ENCODE measurements around the gene SLC12A7. TPM values are rescaled to one million over a fixed set of nuclear protein-coding genes. Genes with fewer than 3 reads are reported as not detected.

The SLC12A7 gene
- total RNA-seq, 2 donors from 2014 or later, result 58.9 to 61.6 TPM

GRCh38 chr5:1125030-1125357, 13.1 kb upstream of the SLC12A7 start:
- H3K27ac ChIP-seq (ENCODE audit: low read depth, low read length), result no peak overlapping the region
- peaks cover 8% of the 10 kb centered on the region for H3K4me1 ChIP-seq (ENCODE audit: control insufficient read depth, insufficient read depth, low read length)
- Mint-ChIP-seq H3K4me3 (no peak overlapping the region), H3K27me3 (ENCODE audit: insufficient read depth) (peaks cover 2% of the 10 kb centered on the region), H3K9me3 (peaks cover 12% of the 10 kb centered on the region), H3K36me3 (ENCODE audit: low read depth) (no peaks in the 10 kb centered on the region), H3K4me1 (peaks cover 23% of the 10 kb centered on the region), H3K27ac (no peak overlapping the region)
- no peak overlapping the region for H3K4me3 ChIP-seq (ENCODE audit: low read length)
- no peaks in the 10 kb centered on the region for H3K9me3 ChIP-seq (ENCODE audit: control insufficient read depth, low read length)
- DNase-seq, result no peak
- WGBS, 2 experiments (ENCODE audit: insufficient coverage in 1 of 2, insufficient read length in 1 of 2), result 88% methylated on average over 6 of the region's 6 CpGs; no CpG with 5 or more reads in 1 of the 2 experiments
- no peaks in the 10 kb centered on the region for H3K36me3 ChIP-seq (ENCODE audit: control insufficient read depth, insufficient read depth, low read length)
- H3K27me3 ChIP-seq (ENCODE audit: control insufficient read depth, insufficient read depth, low read length, poor library complexity, severe bottlenecking), result no peaks in the 10 kb centered on the region
- no peak overlapping the region for H3K9ac ChIP-seq (ENCODE audit: extremely low read depth, low read length, poor library complexity, severe bottlenecking)
- no peak for TF ChIP-seq CTCF (conservative IDR thresholded peaks at IDR 0.05)

GRCh38 chr5:1124205-1125029, 12.6 kb upstream of the SLC12A7 start:
- no peaks in the 10 kb centered on the region for H3K27me3 ChIP-seq (ENCODE audit: control insufficient read depth, insufficient read depth, low read length, poor library complexity, severe bottlenecking)
- H3K27ac Mint-ChIP-seq, result no peak overlapping the region
- H3K4me1 ChIP-seq (ENCODE audit: control insufficient read depth, insufficient read depth, low read length), result peaks cover 8% of the 10 kb centered on the region
- H3K9me3 ChIP-seq (ENCODE audit: control insufficient read depth, low read length), result no peaks in the 10 kb centered on the region
- H3K36me3 ChIP-seq (ENCODE audit: control insufficient read depth, insufficient read depth, low read length), result no peaks in the 10 kb centered on the region
- H3K4me3 Mint-ChIP-seq, result no peak overlapping the region
- peaks cover 18% of the 10 kb centered on the region for H3K4me1 Mint-ChIP-seq
- DNase-seq, result no peak
- H3K9ac ChIP-seq (ENCODE audit: extremely low read depth, low read length, poor library complexity, severe bottlenecking), result no peak overlapping the region
- H3K36me3 Mint-ChIP-seq (ENCODE audit: low read depth), result no peaks in the 10 kb centered on the region
- TF ChIP-seq CTCF (conservative IDR thresholded peaks at IDR 0.05), result no peak
- WGBS, 2 experiments (ENCODE audit: insufficient coverage in 1 of 2, insufficient read length in 1 of 2), result 93 to 95% methylated on average over 25 to 27 of the region's 27 CpGs
- H3K27me3 Mint-ChIP-seq (ENCODE audit: insufficient read depth), result peaks cover 2% of the 10 kb centered on the region
- H3K4me3 ChIP-seq (ENCODE audit: low read length), result no peak overlapping the region
- H3K9me3 Mint-ChIP-seq, result peaks cover 12% of the 10 kb centered on the region
- no peak overlapping the region for H3K27ac ChIP-seq (ENCODE audit: low read depth, low read length)

GRCh38 chr5:1123418-1124147, 11.7 kb upstream of the SLC12A7 start:
- Histone ChIP-seq H3K27ac (ENCODE audit: low read depth, low read length) (no peak overlapping the region), H3K36me3 (ENCODE audit: control insufficient read depth, insufficient read depth, low read length) (no peaks in the 10 kb centered on the region), H3K4me3 (ENCODE audit: low read length) (no peak overlapping the region), H3K9ac (ENCODE audit: extremely low read depth, low read length, poor library complexity, severe bottlenecking) (no peak overlapping the region), H3K27me3 (ENCODE audit: control insufficient read depth, insufficient read depth, low read length, poor library complexity, severe bottlenecking) (no peaks in the 10 kb centered on the region), H3K9me3 (ENCODE audit: control insufficient read depth, low read length) (no peaks in the 10 kb centered on the region), H3K4me1 (ENCODE audit: control insufficient read depth, insufficient read depth, low read length) (peaks cover 8% of the 10 kb centered on the region)
- no peak for DNase-seq
- H3K36me3 Mint-ChIP-seq (ENCODE audit: low read depth), result no peaks in the 10 kb centered on the region
- H3K9me3 Mint-ChIP-seq, result peaks cover 12% of the 10 kb centered on the region
- peaks cover 2% of the 10 kb centered on the region for H3K27me3 Mint-ChIP-seq (ENCODE audit: insufficient read depth)
- peaks cover 15% of the 10 kb centered on the region for H3K4me1 Mint-ChIP-seq
- TF ChIP-seq CTCF (conservative IDR thresholded peaks at IDR 0.05), result no peak
- 94 to 97% methylated on average over 18 to 20 of the region's 20 CpGs for WGBS, 2 experiments (ENCODE audit: insufficient coverage in 1 of 2, insufficient read length in 1 of 2)
- no peak overlapping the region for H3K4me3 Mint-ChIP-seq
- H3K27ac Mint-ChIP-seq, result no peak overlapping the region

All from endodermal cell (in vitro differentiated cells).